Measurements from ENCODE around the gene DENND2D.
"Not testable (repeated sequence)": the region's sequence is repeated elsewhere in the genome, so short reads cannot be mapped to it uniquely, and the experiment has no call there.

The DENND2D gene

GRCh38 chr1:111221633-111222291 lies 21.3 kb upstream of the DENND2D start:
- DNase-seq = no peak

- no peak for DNase-seq
Measured at GRCh38 chr1:111221276-111221632, 20.8 kb upstream of the DENND2D start.

- no peak for DNase-seq
Measured at GRCh38 chr1:111220302-111220890, 19.9 kb upstream of the DENND2D start.

DNA sequence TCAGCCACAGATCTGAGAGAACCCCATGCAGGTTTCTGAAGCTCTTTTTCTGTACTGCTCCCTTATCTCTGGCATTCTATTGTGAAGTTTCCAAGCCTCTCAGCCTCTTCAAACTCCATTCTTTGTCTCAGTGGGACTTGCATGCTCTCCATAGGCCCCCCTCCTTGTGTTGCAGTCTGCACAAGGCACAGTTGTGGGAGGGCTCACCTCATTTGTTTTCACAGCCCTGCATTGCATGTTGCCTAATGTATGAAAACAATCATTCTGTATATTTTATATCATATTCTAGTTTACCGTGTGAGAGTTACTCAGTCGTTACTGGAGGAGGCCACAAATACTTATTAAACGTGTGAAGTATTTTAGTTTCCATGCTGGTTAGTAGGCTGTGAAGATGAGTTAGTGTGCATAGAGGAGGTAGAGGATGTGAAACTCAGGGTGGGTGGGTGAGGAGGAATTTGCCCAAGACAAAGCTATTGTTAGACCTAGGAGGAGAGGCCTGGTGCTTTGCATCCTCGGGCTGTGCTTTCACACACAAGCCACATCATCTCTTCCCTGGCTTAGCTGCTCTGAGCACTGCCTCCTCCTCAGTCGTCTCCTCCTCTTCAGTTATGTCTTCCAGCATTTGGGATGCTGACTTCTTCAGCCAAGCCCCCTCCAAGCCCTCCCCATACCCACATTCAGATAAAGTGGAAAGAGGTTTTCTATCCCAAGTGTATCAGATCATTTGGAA lies 19.3 kb upstream of the DENND2D start:
- DNase-seq = no peak

DNA sequence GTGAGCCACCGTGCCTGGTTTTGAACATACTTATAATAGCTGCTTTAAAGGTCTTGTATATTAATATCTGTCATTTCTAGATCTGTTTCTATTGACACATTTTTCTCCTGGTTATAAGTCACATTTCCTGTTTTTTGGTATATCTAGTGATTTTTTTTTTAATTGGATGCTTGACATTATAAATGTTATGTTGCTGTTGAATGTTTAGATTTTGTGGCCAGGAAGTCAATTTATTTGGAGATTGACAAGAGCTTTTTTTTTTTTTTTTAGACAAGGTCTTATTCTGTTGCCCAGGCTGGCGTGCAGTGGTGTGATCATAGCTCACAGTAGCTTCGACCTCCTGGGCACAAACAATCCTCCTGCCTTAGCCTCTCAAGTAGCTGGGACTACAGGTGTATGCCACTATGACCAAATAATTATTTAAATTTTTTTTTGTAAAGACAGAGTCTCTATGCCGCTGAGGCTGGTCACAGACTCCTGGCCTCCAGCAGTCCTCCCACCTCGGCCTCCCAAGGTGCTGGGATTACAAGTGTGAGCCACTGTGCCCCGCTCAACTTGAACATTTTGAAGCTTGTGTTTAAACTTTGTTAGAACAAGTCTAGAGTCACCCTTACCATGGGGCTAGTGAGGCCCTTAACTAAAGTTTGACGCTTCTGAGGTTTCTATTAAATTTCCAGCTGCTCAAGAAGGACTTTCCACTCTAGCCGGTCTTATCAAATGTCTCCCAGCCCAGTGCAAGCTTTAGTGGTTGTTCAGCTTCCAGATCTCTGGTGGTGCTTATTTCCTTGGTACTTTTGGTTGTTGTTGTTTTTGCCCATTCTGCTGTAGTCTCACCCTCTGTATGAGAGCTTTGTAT lies 18.5 kb upstream of the DENND2D start:
- no peak for DNase-seq

GRCh38 chr1:111217183-111217910 lies 16.9 kb upstream of the DENND2D start:
- no peak for DNase-seq

DNA sequence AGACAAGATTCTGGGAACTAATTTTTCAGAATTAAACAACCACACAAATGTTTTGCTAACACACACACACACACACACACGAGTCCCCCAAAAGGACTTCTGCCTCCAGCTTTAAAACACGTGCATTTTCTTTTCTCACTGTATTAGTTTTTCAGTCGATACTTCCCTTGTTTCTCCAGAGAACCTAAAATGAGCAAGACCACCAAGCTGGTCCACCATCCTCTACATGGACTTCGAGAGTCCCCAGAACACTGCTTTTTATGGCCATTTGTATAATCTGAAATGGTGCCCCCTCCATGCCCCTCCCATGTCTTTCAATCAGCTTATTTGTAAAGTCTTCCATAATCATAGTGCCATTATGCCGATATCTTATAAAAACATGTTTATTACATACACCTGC lies 16.3 kb upstream of the DENND2D start:
- no peak for DNase-seq

DNA sequence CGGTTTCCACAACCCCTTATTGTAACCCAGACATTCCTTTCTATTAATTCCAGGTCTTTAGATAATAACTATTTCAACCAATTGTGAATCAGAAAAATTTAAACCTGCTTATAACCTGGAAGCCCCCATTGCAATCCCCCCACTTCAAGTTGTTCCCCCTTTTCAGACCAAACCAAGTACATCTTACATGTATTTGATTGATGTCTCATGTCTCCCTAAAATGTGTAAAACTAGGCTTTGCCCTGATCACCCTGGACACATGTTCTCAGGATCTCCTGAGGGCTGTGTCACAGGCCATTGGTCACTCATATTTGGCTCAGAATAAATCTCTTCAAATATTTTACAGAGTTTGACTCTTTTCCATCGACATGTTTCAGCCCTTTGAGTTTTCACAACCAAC lies 14.8 kb upstream of the DENND2D start:
- DNase-seq = not testable (repeated sequence)

GRCh38 chr1:111214884-111215283 lies 14.4 kb upstream of the DENND2D start:
- DNase-seq = no peak

GRCh38 chr1:111214074-111214801 lies 13.8 kb upstream of the DENND2D start:
- no peak for DNase-seq

- no peak for DNase-seq
Measured at GRCh38 chr1:111213412-111213811, 13.0 kb upstream of the DENND2D start.

GRCh38 chr1:111212634-111213335 lies 12.3 kb upstream of the DENND2D start:
- no peak for DNase-seq

DNA sequence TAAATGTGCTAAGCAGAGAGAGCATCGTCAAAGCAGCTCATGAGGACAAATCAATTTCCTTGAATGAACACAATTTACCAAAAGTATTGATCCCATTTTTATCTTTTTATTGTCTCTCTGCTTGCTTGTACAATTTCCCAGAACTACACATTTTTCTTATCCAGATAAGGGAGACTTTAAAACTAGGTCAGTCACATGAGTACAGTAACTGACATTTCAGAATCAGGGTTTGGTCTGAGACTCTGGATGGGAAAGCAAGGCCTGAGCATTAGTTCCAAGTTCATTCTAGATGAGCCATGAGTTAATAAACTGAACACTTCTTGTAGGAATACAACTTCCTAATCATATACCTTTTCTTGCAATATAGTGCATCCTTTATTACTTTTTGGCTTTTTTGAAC lies 11.5 kb upstream of the DENND2D start:
- DNase-seq = no peak

- DNase-seq = no peak
Measured at GRCh38 chr1:111209622-111210021, 9.2 kb upstream of the DENND2D start.

GRCh38 chr1:111208921-111209320 lies 8.5 kb upstream of the DENND2D start:
- DNase-seq = no peak

- no peak for DNase-seq
Measured at GRCh38 chr1:111205714-111206050, 5.2 kb upstream of the DENND2D start.

DNA sequence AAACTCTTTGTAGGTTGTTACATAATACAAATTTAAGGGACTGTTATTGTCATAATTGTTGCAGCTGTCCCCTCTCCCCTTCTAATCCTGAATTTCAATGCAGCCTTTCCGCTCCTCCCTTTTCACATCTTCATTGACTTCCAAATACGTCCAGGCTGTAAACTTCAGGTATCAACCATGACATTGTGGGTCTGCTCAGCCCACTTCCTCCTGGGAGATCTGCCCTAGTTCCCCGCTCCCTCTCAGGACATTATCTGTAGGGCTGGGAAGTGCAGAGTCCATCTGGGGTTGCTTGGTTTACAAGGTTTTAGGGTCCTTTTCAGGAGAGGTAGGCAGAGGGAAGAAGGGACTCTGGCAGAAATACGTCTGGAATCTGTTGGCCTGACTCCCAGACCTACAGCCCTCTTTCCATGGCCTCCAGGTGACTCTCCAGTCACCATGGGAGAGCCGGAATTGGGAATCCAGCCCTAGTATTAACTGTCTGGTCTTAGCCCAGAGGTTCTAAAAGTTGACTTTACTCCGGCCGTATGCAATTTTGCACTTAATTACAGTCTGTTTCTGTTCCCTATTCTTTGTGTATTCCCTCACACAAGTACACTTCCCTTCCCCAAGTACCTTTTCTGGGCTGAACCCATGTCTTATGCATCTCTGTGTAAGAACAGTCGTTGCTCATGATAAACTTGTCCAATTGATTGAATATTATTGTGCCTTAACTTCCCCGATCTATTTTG lies 4.7 kb upstream of the DENND2D start:
- DNase-seq = no peak

- DNase-seq = peak; percentile 33
Measured at GRCh38 chr1:111204201-111204982, 3.9 kb upstream of the DENND2D start.

GRCh38 chr1:111203681-111204200 lies 3.3 kb upstream of the DENND2D start:
- DNase-seq = peak; percentile 85
